Naive thymus-derived CD4-positive, alpha-beta T cell (primary cell): Measurements from ENCODE around the gene RUNX2. TPM values are rescaled to one million over a fixed set of nuclear protein-coding genes. Genes with fewer than 3 reads are reported as not detected.
A peak's percentile ranks its signal among the peaks of the same experiment; 100 is the strongest.

Experiments
- ATAC-seq: fragments of 150-1000 bp; cut with Tn5 transposase; 2 replicates; pipeline ENCODE4 v1.10.0; 2021; ENCODE audit warnings: mild to moderate bottlenecking, moderate library complexity
- CTCF ChIA-PET: fragments of 350-600 bp; sonication (Branson Sonifier 250); formaldehyde crosslinking; loops from one replicate; lab custom pipeline; 2021; ENCODE audit warnings: antibody characterized with exemption; lab: Charles Lee
- POLR2A ChIA-PET: fragments of 350-600 bp; sonication (Branson Sonifier 250); formaldehyde crosslinking; loops from one replicate; lab custom pipeline; 2021; ENCODE audit warnings: antibody characterized with exemption, inconsistent platforms; lab: Charles Lee
- DNase-seq, 9 donors: peaks; one replicate each; pipeline versions ENCODE4 v3.0.0 to v3.0.0-alpha.2; 2020 to 2022; ENCODE audit warnings: mixed read lengths in 1 of 9
- H3K27ac ChIP-seq: one replicate; pipeline ENCODE4 v1.7.0; 2013; ENCODE audit warnings: mild to moderate bottlenecking, low read depth, low read length, moderate library complexity
- H3K27me3 ChIP-seq, 2 donors: one replicate each; pipeline ENCODE4 v1.7.0; 2013; ENCODE audit warnings: low read length in 2 of 2, mild to moderate bottlenecking in 2 of 2, moderate library complexity in 2 of 2; ENCODE audit not compliant: control insufficient read depth in 2 of 2, insufficient read depth in 2 of 2
- H3K36me3 ChIP-seq, 3 experiments: 1 replicate in 2 of 3; 2 replicates in 1 of 3; pipeline ENCODE4 v1.7.0; 2013; ENCODE audit warnings: low read length in 3 of 3, mild to moderate bottlenecking in 3 of 3, moderate library complexity in 1 of 3; ENCODE audit not compliant: insufficient read depth in 3 of 3, control insufficient read depth in 2 of 3
- H3K4me1 ChIP-seq, 2 donors: one replicate each; pipeline ENCODE4 v1.7.0; 2013; ENCODE audit warnings: low read length in 2 of 2, mild to moderate bottlenecking in 2 of 2, moderate library complexity in 1 of 2; ENCODE audit not compliant: control insufficient read depth in 2 of 2, insufficient read depth in 2 of 2
- H3K4me3 ChIP-seq: 2 replicates; pipeline ENCODE4 v1.7.0; 2013; ENCODE audit warnings: mild to moderate bottlenecking, low read length
- H3K9me3 ChIP-seq, 3 experiments: 1 replicate in 2 of 3; 2 replicates in 1 of 3; pipeline ENCODE4 v1.7.0; 2013; ENCODE audit warnings: low read length in 3 of 3; ENCODE audit not compliant: control insufficient read depth in 2 of 3
- H3K27ac Mint-ChIP-seq, 9 donors: one replicate each; pipeline ENCODE4 v1.8.0; 2020 to 2022; ENCODE audit warnings: mixed read lengths in 9 of 9, mild to moderate bottlenecking in 8 of 9, moderate library complexity in 5 of 9, inconsistent platforms in 2 of 9
- H3K27me3 Mint-ChIP-seq, 5 donors: one replicate each; pipeline ENCODE4 v1.8.0; 2021 to 2022; ENCODE audit warnings: mixed read lengths in 5 of 5, mild to moderate bottlenecking in 1 of 5
- H3K36me3 Mint-ChIP-seq, 5 donors: one replicate each; pipeline ENCODE4 v1.8.0; 2020 to 2022; ENCODE audit warnings: mixed read lengths in 5 of 5, mild to moderate bottlenecking in 3 of 5, inconsistent platforms in 1 of 5
- H3K4me1 Mint-ChIP-seq, 7 donors: one replicate each; pipeline ENCODE4 v1.8.0; 2020 to 2022; ENCODE audit warnings: mixed read lengths in 7 of 7, mild to moderate bottlenecking in 3 of 7, inconsistent platforms in 1 of 7
- H3K4me3 Mint-ChIP-seq, 10 donors: one replicate each; pipeline ENCODE4 v1.8.0; 2020 to 2022; ENCODE audit warnings: mild to moderate bottlenecking in 10 of 10, mixed read lengths in 10 of 10, moderate library complexity in 6 of 10, inconsistent platforms in 2 of 10
- H3K9me3 Mint-ChIP-seq, 11 donors: one replicate each; pipeline ENCODE4 v1.8.0; 2020 to 2022; ENCODE audit warnings: mixed read lengths in 11 of 11, mild to moderate bottlenecking in 4 of 11, inconsistent platforms in 1 of 11, moderate library complexity in 1 of 11
- intact Hi-C, 2 donors: fragments of 100-400 bp; cut with micrococcal nuclease; formaldehyde crosslinking; loops; one replicate each; pipeline ENCODE4 v1.15.1; 2023
- polyA plus RNA-seq, 2 donors: library from polyadenylated mRNA; unstranded; fragments of 300-500 nt; fragmentation: Illumina TruSeq; gene quantifications; one replicate each; pipeline ENCODE4 v1.2.3, GENCODE V29; 2021
- total RNA-seq, 6 experiments: library from RNA in 5 of 6; stranded (reverse) in 5 of 6; gene quantifications; 1 replicate in 5 of 6; 2 replicates in 1 of 6; pipeline ENCODE4 v1.2.3 and lab custom pipeline; 2021 to 2026

RUNX2 gene
- total and polyA plus RNA-seq, 7 experiments from 2014 or later = 2.3 to 17.9 (median 13.9) TPM

DNA sequence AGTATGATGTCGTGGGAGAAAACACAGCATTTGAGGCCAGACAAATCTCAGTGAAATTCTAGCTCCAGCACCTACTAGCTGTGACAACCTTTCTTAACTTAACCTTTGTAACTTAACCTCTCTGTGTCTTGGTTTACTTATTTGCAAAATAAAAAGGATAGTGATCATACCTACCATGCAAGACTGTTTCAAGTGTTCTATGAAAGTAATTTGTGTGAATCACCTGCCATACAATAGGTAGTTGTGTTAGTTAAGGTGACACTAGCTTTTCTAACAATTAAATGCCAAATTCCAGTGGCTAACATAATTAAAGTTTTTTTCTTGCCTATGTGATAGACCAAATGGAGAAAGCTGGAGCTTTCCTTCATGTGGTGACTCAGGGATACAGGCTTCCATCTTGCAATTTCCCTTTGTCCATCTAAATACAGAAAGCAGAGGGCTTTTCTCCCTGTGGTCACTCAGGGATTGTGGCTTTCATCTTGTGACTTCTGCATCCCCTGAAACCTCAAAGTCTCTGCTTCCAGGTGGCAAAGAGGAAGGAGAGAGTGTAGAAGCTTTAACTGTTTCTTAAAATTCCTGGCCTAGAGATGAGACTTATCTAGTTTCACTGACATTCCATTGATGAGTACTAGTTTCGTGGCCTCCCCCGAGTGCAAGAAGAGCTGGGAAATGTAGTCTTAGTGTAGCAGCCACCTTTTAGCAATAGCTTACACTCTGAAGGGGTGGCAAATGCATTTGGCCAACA, 376.1 kb downstream of the RUNX2 start:
- Mint-ChIP-seq H3K9me3 (no peaks in the 10 kb centered on the region), H3K27ac (no peak overlapping the region), H3K27me3 (no peaks in the 10 kb centered on the region), H3K4me1 (peaks cover 0 to 8% (median 0%) of the 10 kb centered on the region in 7 donors), H3K4me3 (no peak overlapping the region), H3K36me3 (no peaks in the 10 kb centered on the region)
- H3K27me3 ChIP-seq = no peaks in the 10 kb centered on the region
- POLR2A ChIA-PET = interaction anchor here (0.6 kb wide), 1 partner anchor 29 kb away, joined by 3 read pairs; no protein-coding TSS in a partner anchor
- no peak for ATAC-seq
- H3K4me3 ChIP-seq = no peak overlapping the region
- CTCF ChIA-PET = interaction anchor here (0.6 to 2.3 kb wide), 4 partner anchors 10 to 1049 kb away, joined by 3 to 9 read pairs (median 4); no protein-coding TSS in a partner anchor
- H3K9me3 ChIP-seq = no peaks in the 10 kb centered on the region
- H3K27ac ChIP-seq = no peak overlapping the region
- intact Hi-C loops = no loop called here
- no peak for DNase-seq
- no peaks in the 10 kb centered on the region for H3K36me3 ChIP-seq
- H3K4me1 ChIP-seq = peaks cover 0 to 3% of the 10 kb centered on the region in 2 donors

DNA sequence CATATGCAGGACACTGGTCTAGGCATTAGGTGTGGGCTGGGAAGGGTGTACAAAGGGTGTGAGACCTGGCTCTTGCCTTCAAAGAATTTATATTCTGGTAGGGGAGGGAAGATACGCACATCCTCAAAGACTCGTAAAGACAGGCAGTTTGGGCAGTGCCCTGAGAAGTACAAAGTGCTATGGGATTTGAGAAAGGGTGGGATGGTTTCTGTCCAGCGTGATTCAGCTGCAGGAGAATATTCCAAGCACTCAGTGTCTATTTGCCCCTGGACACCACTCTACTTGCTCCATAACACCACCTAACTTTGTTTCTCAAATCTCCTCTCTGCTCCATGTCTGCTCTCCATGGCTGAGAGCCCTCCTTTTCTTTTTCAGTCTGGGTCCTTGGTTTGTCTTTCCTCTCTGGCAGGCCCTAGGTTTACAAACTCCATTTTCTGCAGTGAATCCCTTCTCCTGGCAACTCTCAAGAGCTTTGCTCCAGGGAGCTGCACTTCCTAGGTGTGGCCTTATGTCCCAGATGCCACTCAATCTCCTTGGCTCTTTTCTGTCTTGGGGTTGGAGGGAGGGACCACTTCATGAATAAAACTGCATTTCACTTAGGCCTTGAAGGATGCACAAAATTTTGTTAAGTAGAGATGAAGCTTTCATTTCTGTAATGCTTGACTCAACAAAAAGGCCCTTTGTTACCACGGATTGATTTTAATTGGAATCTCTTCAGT, 377.2 kb downstream of the RUNX2 start:
- H3K4me1 ChIP-seq = peaks cover 0 to 3% of the 10 kb centered on the region in 2 donors
- H3K27ac ChIP-seq = no peak overlapping the region
- intact Hi-C loops = no loop called here
- Mint-ChIP-seq H3K36me3 (no peaks in the 10 kb centered on the region), H3K27ac (no peak overlapping the region), H3K4me1 (peaks cover 0 to 14% (median 0%) of the 10 kb centered on the region in 7 donors), H3K27me3 (no peaks in the 10 kb centered on the region), H3K9me3 (no peaks in the 10 kb centered on the region), H3K4me3 (no peak overlapping the region)
- no peaks in the 10 kb centered on the region for H3K27me3 ChIP-seq
- no peak for ATAC-seq
- H3K36me3 ChIP-seq = no peaks in the 10 kb centered on the region
- ChIA-PET CTCF (interaction anchor here (0.6 to 2.3 kb wide), 3 partner anchors 9 to 1050 kb away, joined by 3 to 9 read pairs (median 5); no protein-coding TSS in a partner anchor), POLR2A (no interaction called here)
- no peak for DNase-seq
- no peaks in the 10 kb centered on the region for H3K9me3 ChIP-seq
- H3K4me3 ChIP-seq = no peak overlapping the region

DNA sequence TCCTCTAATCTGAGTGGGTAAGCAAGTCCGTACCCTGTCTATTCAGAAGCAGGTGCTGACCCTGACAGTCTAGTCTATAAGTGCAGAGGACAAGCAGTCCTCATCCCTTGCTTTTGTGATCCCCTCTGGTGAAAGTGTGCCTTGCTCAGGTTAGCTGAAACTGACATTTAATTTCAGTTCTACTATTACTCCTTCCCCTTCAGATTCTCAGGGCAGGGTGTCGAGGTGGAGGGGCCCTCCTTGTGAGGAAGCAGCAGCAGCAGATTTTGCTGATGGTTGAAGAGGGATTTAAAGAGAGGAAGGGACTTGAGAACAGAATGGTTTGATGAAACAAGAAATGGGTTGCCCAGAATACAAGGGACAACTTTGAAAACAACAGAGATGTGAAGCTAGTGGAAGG, 378.2 kb downstream of the RUNX2 start:
- ChIA-PET POLR2A (no interaction called here), CTCF (interaction anchor here (2.3 kb wide), 1 partner anchor 8 kb away, joined by 9 read pairs; no protein-coding TSS in a partner anchor)
- ATAC-seq = no peak
- DNase-seq = no peak
- H3K9me3 Mint-ChIP-seq = no peaks in the 10 kb centered on the region
- Histone ChIP-seq H3K9me3 (no peaks in the 10 kb centered on the region), H3K4me1 (peaks cover 0 to 3% of the 10 kb centered on the region in 2 donors), H3K27me3 (no peaks in the 10 kb centered on the region), H3K4me3 (no peak overlapping the region), H3K36me3 (no peaks in the 10 kb centered on the region), H3K27ac (no peak overlapping the region)
- no peak overlapping the region for H3K27ac Mint-ChIP-seq
- intact Hi-C loops = no loop called here
- no peaks in the 10 kb centered on the region for H3K36me3 Mint-ChIP-seq
- no peak overlapping the region for H3K4me3 Mint-ChIP-seq
- H3K27me3 Mint-ChIP-seq = no peaks in the 10 kb centered on the region
- H3K4me1 Mint-ChIP-seq = peaks cover 0 to 23% (median 0%) of the 10 kb centered on the region in 7 donors

DNA sequence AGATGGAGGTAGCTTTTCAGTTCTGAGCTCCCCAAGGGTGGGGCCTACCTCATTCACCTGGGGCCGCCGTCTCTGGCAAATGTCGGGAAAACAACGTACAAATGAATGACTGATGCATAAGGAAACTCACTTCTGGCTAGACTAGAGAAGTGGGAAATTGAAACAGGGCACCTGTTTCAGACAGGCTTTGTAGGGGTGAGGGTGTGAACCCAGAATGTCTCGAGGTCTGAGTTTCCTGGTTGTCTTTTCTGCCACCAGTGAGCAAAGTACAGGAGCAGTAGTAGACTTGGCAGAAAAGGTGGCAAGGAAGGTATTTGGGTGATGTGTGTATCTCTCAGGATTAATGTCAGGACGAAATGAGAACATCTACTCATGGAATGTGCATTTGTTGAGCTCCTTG, 379.0 kb downstream of the RUNX2 start:
- Mint-ChIP-seq H3K27me3 (no peaks in the 10 kb centered on the region), H3K4me1 (peaks cover 0 to 23% (median 0%) of the 10 kb centered on the region in 7 donors), H3K36me3 (no peaks in the 10 kb centered on the region), H3K9me3 (no peaks in the 10 kb centered on the region), H3K4me3 (no peak overlapping the region), H3K27ac (no peak overlapping the region)
- no peak overlapping the region for H3K27ac ChIP-seq
- H3K9me3 ChIP-seq = no peaks in the 10 kb centered on the region
- POLR2A ChIA-PET = no interaction called here
- ATAC-seq (no peak), DNase-seq (no peak)
- CTCF ChIA-PET = interaction anchor here (1.3 kb wide), 1 partner anchor 286 kb away, joined by 5 read pairs; no protein-coding TSS in a partner anchor
- no peak overlapping the region for H3K4me3 ChIP-seq
- H3K27me3 ChIP-seq = no peaks in the 10 kb centered on the region
- no peaks in the 10 kb centered on the region for H3K36me3 ChIP-seq
- intact Hi-C loops = no loop called here
- peaks cover 0 to 3% of the 10 kb centered on the region in 2 donors for H3K4me1 ChIP-seq

DNA sequence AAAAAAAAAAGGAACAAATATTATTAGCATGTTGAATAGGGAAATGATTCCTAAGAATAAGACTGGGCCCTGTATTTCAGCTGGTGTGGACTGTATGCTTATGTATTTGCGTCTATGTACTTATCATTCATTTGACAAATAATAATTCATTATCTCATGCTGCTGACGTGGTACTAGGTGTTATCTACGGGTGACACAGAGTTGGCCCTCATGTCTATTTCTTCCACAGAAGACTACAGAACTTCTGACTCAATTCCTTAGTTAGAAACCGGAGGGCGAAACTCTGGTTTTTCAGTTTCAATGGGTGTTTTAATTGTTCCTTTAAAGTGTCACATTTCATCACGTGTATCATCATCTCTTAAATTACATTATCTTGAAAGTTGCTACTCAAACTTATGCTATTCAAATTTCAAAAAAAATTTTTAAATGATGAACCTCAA, 381.7 kb downstream of the RUNX2 start:
- CTCF ChIA-PET = no interaction called here
- Mint-ChIP-seq H3K36me3 (no peaks in the 10 kb centered on the region), H3K4me3 (peak overlapping the region in 1 of 10 donors; percentile 20), H3K27ac (peak overlapping the region in 1 of 9 donors; percentile 82), H3K27me3 (no peaks in the 10 kb centered on the region), H3K9me3 (no peaks in the 10 kb centered on the region), H3K4me1 (peaks cover 8 to 33% (median 9%) of the 10 kb centered on the region in 7 donors)
- Histone ChIP-seq H3K27me3 (no peaks in the 10 kb centered on the region), H3K36me3 (no peaks in the 10 kb centered on the region), H3K4me1 (peaks cover 0 to 3% of the 10 kb centered on the region in 2 donors), H3K27ac (no peak overlapping the region), H3K4me3 (no peak overlapping the region), H3K9me3 (no peaks in the 10 kb centered on the region)
- intact Hi-C loops = loop anchor here (5.0 to 10.0 kb wide), 5 partner anchors 212 to 505 kb away; no protein-coding TSS in a partner anchor
- DNase-seq = no peak
- POLR2A ChIA-PET = no interaction called here
- peak; percentile 33 for ATAC-seq

DNA sequence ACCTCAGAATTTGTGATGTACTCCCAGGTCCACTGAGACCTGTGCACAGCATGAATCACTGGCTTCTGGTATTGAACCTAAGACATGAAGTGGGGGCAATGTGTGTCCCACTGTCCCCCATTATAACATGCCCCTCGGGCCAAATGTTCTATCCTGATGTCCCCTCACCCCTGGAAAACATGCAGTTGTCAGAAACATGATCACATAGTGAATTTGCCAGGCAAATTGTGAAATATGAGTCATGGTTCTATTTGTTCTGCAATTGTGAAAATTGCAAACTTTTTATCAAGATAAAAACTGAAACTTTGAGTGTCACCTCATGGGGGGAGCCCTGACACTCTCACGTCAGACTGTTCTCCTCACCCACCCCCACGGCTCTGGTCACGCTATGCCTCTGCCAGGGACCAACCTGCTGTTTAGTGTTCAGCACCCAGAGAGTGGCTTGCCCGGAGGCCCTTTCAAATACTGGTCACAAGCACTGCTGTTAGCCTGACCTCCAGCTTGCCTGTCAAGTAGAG, 382.2 kb downstream of the RUNX2 start:
- peaks cover 0 to 3% of the 10 kb centered on the region in 2 donors for H3K4me1 ChIP-seq
- peak; percentile 68 for ATAC-seq
- H3K4me3 ChIP-seq = no peak overlapping the region
- H3K27ac ChIP-seq = no peak overlapping the region
- peak in 1 of 9 donors; percentile 83 for DNase-seq
- no peaks in the 10 kb centered on the region for H3K9me3 ChIP-seq
- Mint-ChIP-seq H3K4me1 (peaks cover 8 to 39% (median 14%) of the 10 kb centered on the region in 7 donors), H3K27ac (peak overlapping the region in 2 of 9 donors; percentile 47 to 82), H3K27me3 (no peaks in the 10 kb centered on the region), H3K9me3 (no peaks in the 10 kb centered on the region), H3K4me3 (peak overlapping the region in 1 of 10 donors; percentile 39), H3K36me3 (no peaks in the 10 kb centered on the region)
- intact Hi-C loops = loop anchor here (5.0 to 10.0 kb wide), 5 partner anchors 212 to 506 kb away; no protein-coding TSS in a partner anchor
- ChIA-PET POLR2A (no interaction called here), CTCF (interaction anchor here (0.8 kb wide), 1 partner anchor 333 kb away, joined by 3 read pairs; no protein-coding TSS in a partner anchor)
- no peaks in the 10 kb centered on the region for H3K36me3 ChIP-seq
- H3K27me3 ChIP-seq = no peaks in the 10 kb centered on the region
